Measurements from ENCODE around the gene SHANK1.

The SHANK1 gene

DNA sequence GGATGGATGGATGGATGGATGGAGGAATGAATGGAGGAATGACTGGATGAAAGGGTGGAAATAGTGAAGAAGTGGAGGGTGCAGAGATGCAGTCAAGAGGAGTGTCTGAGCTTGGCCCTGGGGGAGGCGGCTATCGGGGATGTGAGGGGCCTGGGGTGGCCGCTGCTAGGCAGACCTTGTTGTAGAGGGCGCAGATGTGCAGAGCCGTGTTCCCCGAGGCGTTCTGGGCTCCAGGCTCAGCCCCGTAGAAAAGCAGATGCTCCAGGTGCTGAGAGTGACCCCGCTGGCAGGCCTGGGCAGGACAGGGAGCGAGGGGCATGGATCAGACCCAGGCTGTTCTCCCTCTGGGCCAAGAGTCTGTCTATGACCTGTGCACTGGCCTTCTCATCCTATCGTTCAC, 8.4 kb downstream of the SHANK1 start:
- DNase-seq, result no peak

DNA sequence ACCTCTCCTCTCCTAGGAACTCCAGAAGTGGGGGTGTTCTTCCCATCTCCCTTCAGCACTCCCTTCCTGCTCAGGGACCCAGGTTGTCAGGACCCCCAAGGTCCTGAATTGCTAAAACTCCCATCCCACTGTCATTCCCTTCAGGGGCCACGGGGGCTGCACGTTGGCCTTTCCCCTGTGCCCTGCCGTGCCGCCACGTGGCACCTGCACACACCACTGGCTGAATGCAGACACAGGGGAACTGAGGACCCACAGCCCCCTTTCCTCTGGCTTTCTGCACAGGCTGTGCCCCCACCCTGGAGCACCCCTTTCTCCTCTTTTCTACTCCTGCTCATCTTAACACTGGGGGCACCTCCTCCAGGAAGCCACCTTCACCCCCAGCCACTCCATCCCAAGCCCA, 9.0 kb downstream of the SHANK1 start:
- no peak for DNase-seq

- no peak for DNase-seq
Measured at GRCh38 chr19:50710094-50710493, 9.5 kb downstream of the SHANK1 start.

- no peak for DNase-seq
Measured at GRCh38 chr19:50708179-50708879, 11.3 kb downstream of the SHANK1 start.

- DNase-seq, result no peak
Measured at GRCh38 chr19:50706387-50706786, 13.2 kb downstream of the SHANK1 start.

DNA sequence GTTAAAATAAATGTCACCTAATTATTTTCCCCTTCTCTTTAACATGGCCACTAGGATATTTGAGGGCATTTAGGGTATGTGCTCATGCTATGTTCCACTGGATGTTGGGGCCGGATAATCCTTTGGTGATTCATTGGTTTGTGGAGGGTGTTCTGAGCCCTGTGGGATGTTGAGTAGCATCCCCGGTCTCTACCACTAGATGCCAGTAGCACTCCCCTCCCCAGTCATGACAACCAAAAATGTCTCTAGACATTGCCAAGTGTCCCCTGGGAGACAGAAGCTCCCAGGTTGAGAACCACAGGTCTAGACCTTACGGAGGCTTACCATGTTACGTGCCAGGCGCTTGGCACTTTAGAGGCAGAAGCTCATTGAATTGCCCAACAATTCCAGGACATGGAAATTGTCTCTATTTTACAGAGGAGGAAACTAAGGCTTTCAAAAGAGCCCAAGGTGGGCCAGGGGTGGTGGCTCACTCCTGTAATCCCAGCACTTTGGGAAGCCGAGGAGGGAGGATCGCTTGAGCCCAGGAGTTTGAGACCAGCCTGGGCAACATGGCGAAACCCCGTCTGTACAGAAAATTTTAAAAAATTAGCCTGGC, 14.1 kb downstream of the SHANK1 start:
- DNase-seq, result no peak

DNA sequence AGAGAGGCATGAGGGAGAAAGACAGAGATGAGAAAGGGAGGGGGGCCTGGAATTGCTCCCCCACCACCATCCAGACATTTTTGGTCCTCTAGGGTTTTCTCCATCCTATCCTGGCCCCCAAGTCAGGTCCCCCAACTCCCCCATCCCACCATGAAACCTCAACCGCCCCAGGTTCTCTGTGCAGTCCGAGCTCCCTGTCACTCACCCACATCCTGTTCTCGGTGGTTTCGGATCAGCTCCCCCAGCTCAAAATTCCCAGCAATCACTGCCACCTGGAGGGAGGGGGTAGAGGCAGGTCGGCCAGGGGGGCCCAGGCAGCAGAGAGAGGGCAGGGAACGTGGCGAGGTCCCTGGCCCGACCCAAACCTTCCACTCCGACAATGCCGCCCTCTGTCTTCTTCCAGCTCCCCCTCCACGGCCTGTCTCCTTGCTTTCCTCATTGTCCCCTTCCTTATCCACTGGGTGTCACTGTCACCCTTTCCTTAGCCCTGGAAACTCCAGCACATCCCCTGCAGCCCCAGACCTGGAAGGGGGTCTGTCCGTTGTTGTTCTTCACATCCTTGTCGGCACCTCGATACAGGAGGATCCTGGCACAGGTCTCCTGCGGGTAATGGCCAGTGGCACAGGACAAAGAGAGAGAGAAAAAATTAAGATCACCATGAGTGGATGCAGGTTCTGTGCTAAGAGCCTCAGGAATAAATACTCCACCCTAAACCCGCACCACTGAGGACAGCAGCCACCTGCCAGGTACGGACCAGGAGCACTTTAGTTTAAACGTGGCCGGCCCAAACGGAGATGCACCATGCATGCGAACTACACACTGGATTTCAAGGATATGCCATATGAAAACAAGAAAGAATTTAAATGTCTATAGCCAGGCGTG, 15.4 kb downstream of the SHANK1 start:
- no peak for DNase-seq

DNA sequence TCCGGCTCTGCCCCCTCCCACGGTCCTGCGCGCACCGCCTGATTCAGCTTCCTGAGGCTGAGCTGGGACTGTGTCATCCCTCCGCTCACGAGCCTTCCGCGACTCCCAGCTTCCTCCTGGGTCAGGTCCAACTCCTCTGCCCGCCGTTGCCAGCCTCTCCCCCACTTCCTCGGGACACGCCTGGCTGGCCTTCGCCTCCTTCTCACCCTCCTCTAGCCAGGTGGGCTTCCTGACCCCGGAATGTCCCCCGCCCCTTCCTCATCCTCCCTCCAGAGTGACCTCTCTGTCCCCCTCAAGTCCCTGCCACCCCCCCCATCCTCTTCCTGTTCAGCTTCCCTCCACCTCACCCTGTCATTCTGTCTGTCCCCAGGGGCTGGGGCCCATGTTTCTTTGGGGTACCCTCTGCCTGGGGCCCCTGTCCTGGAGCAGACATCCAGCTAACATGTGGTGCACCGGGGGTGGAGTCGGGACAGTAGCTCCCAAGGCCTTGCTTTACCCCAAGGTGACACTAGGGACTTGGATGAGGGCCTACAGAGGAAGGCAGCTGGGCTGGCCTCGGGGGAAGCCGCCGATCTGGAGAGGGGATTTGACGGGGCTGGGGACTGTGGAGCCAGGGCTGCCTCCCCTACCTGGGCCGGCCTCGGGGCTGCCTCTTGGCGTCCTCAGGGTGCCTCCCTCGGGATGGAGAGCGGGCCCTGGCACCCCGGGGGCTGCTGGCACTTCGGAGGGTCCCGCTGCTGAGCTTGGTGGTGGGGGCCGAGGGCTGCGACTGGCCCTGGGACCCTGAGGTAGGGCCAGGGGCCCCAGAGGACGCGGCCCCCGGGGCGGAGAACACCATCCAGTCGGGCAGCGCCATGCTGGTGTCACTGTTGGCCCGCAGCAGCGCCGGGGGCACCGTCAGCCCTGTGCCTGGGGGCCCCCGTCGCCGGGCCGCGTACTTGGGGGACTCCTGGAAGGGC, 16.5 kb downstream of the SHANK1 start:
- no peak for DNase-seq

DNA sequence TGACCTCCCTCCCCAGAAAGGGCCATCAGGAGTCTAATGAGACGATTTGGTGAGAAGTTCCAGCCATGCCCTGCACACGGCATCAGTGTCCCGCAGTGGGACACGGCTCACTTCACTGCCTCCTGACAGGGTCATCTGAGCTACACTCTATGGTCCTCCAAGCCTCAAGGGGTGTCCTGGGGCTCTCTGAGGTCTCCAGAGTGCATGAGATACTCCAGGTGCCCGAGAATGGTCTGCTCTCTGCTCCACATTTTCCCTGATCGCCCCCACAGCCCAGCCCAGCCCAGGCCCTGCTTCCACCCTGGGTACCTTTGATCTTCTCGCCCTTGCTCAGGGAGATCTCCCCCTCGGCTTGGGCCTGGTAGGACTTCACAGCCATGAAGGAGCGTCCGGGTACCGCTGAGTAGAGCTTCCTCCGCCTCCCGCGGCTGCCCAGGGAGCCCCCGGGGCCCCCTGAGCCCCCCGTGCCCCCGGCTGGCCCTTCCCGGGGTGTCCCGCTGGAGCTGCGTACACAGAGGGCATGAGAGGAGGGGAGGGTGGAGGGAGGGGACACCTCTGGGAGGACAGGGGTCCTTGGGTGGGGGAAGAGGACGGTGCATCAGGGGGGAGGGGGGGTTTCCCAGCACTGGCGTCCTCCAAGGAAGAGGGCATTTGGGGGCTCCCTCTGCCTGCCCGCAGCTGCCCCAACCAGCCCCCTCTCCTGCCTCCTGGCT, 17.3 kb downstream of the SHANK1 start:
- DNase-seq, result no peak

- no peak for DNase-seq
Measured at GRCh38 chr19:50701367-50701985, 18.1 kb downstream of the SHANK1 start.

GRCh38 chr19:50697414-50698124, 22.0 kb downstream of the SHANK1 start:
- DNase-seq, result no peak

GRCh38 chr19:50696094-50696483, 23.5 kb downstream of the SHANK1 start:
- DNase-seq, result no peak

DNA sequence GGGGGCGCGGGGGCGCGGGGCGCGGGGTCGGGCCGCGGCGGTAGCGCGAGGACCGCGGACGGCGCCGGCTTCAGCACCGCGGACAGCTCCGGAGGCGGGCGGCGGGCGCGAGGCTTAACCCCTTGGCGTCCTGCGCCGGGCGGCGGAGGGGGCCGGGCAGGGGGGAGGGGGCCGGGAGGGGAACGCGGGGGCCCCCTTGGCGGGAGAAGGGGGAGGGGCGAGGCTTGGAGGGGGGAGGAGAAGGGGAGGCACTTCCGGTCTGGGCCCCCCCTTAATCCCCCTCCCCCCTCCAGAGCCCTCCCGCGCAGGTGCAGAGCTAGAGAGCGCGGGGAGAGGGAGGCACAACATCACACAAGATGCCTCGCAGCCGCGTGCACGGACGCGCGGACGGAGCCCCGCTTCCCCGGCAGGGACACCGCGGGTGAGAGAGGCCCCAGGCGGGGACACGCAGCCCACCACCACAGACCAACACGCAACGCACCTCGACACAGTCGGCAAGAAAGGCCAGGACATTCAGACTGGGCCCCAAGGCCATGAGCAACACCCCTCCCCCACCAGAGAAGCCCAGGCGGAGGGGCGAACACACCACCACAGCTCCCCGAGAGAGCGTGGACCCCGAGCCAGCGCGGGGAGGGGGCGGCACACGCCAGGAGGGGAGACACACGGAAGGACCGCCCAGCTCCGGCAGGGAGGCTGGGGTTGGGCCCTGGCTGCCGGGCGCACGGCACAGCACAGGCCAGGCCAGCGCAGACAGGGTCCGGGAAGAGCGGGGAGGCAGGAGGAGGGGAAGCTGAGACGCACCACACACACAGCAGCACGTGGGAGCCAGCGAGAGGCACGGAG, 24.1 kb downstream of the SHANK1 start:
- no peak for DNase-seq

DNA sequence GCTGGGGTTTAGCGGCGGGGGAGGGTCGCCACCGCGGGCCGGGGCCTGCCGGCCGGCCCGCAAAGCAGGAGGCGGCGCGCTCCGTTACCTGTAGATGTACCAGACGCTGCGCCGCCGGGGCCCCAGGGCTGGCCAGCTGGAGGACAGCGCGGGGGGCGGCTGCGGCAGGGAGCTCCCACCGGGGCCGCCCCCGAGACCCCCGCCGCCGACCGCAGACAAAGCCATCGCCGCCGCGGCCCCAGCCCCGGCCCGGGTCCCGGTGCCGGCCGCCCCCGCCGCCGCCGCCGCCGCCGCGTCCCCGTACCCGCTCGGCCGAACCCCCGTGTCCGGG, 24.8 kb downstream of the SHANK1 start:
- DNase-seq, result no peak

GRCh38 chr19:50693064-50693975, 26.3 kb downstream of the SHANK1 start:
- DNase-seq, result no peak

DNA sequence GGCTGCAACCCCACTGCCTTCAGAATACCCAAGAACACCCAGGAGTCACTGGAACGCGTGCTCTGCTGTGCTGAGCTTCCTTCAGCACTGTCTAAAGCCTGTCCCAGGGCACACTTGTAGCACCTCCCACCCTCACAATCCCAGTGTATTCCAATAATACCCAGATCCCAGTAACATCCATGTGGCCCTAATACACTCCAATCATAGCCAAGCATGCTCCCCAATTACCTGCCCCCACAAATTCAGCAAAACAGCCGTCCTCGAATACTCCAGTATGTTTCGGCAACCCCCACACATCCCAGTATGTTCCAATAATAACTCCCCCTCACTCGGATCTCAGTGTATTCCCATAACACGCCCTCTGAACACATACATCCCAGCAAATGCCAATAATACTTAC, 29.2 kb downstream of the SHANK1 start:
- no peak for DNase-seq

DNA sequence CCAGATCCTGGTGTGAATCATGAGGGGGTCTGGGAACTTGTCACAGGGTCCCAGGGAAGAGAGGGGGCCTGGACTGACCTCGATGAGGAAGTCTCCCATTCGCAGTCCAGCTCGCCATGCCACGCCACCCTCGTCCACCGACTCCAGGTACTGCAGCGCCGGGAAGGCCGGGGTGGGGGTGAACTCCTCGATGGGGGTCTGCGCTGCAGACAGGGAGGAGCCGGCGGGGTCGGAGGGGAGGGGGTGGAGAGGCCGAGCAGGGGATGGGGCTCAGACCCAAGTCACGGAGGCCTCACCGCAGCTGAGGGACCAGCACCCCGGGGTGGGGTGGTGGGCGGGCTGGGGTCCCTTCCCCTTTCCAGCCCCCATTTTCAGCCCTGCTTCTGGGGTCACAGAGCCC, 30.8 kb downstream of the SHANK1 start:
- DNase-seq, result no peak

DNA sequence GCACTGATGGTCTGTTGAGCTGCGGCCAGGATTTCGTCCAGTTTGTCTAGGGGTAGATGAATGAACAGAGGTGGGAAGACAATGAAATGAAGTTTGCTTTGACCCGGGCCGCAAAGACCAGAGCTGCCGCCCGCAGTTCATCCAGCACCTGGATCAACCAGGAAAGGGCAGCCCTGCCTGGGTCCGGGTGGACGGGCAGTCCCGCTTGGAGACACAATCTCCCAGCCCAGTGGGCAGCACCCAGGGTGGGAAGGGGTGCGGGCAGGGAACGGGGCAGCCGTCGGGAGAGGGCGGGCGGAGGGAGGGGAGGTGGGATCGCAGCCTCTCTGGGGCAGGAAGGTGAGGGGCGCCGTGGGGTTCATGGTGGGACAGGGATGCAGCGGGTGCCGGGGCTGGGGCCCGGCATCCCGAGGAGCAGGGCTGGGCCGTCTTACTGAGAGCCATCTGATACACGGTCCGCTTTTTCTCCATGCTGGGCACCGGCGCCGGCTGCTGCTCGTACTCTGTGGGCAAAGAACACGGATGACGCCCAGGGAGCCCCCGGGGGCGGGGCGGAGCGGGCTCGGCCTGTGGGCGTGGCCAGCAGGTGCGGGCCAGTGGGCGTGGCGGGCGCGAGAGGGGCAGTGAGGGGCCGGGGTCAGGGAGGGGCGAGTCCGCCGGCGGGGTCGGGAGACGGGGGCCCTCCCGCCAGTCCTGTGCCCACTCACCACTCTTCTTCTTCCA, 33.1 kb downstream of the SHANK1 start:
- no peak for DNase-seq

Data from activated CD4-positive, CD25-positive, alpha-beta regulatory T cell treated with anti-CD3 and anti-CD28 coated beads, Interleukin-2, amount 50 U/mL, for 72 hours (primary cell).